H9 (cell line): ENCODE measurements around the gene EPC1. TPM values are rescaled to one million over a fixed set of nuclear protein-coding genes. Genes with fewer than 3 reads are reported as not detected.

Source experiments
- DNase-seq: peaks from one replicate; pipeline ENCODE4 v3.0.0-alpha.2; 2017
- H2AFZ ChIP-seq: one replicate; pipeline ENCODE4 v1.6.1; 2013; ENCODE audit warnings: mild to moderate bottlenecking, low read length, control low read depth, moderate library complexity
- H2AK5ac ChIP-seq: 2 replicates; pipeline ENCODE4 v1.6.1; 2013; ENCODE audit warnings: low read length, control low read depth, mixed read lengths; ENCODE audit not compliant: insufficient read length
- H2BK120ac ChIP-seq: one replicate; pipeline ENCODE4 v1.6.1; 2013; ENCODE audit warnings: low read depth, mild to moderate bottlenecking, low read length, control low read depth, inconsistent platforms; ENCODE audit not compliant: poor library complexity, severe bottlenecking
- H2BK12ac ChIP-seq: 2 replicates; pipeline ENCODE4 v1.6.1; 2013; ENCODE audit warnings: low read length, control low read depth, mixed read lengths, low read depth; ENCODE audit not compliant: insufficient read length
- H2BK15ac ChIP-seq: 2 replicates; pipeline ENCODE4 v1.6.1; 2013; ENCODE audit warnings: low read depth, low read length, control low read depth
- H2BK20ac ChIP-seq: one replicate; pipeline ENCODE4 v1.6.1; 2013; ENCODE audit warnings: low read depth, mild to moderate bottlenecking, low read length, control low read depth, inconsistent platforms; ENCODE audit not compliant: poor library complexity, severe bottlenecking
- H2BK5ac ChIP-seq: 2 replicates; pipeline ENCODE4 v1.6.1; 2013; ENCODE audit warnings: low read length, control low read depth, mixed read lengths; ENCODE audit not compliant: insufficient read length
- H3K14ac ChIP-seq: 2 replicates; pipeline ENCODE4 v1.6.1; 2013; ENCODE audit warnings: low read length, control low read depth; ENCODE audit not compliant: insufficient read depth
- H3K18ac ChIP-seq: 2 replicates; pipeline ENCODE4 v1.6.1; 2013; ENCODE audit warnings: low read depth, mild to moderate bottlenecking, mixed read lengths, low read length, control low read depth; ENCODE audit not compliant: insufficient read length
- H3K23ac ChIP-seq: 2 replicates; pipeline ENCODE4 v1.6.1; 2013; ENCODE audit warnings: low read length, control low read depth, mixed read lengths, low read depth; ENCODE audit not compliant: insufficient read length
- H3K23me2 ChIP-seq: 2 replicates; pipeline ENCODE4 v1.6.1; 2013; ENCODE audit warnings: low read depth, mild to moderate bottlenecking, mixed read lengths, low read length, control low read depth; ENCODE audit not compliant: insufficient read length, poor library complexity, severe bottlenecking
- H3K27ac ChIP-seq: 2 replicates; pipeline ENCODE4 v1.5.1; 2013; ENCODE audit warnings: low read length, control low read depth, mixed read lengths, low read depth; ENCODE audit not compliant: insufficient read length
- H3K27me3 ChIP-seq: 2 replicates; pipeline ENCODE4 v1.6.1; 2013; ENCODE audit warnings: low read length, control low read depth, inconsistent platforms; ENCODE audit not compliant: insufficient read depth
- H3K4ac ChIP-seq: 2 replicates; pipeline ENCODE4 v1.6.1; 2013; ENCODE audit warnings: low read depth, mild to moderate bottlenecking, control low read depth, inconsistent platforms, low read length, moderate library complexity
- H3K4me1 ChIP-seq: 2 replicates; pipeline ENCODE4 v1.6.1; 2013; ENCODE audit warnings: low read length, control low read depth, inconsistent platforms; ENCODE audit not compliant: insufficient read depth
- H3K4me2 ChIP-seq: 2 replicates; pipeline ENCODE4 v1.6.1; 2013; ENCODE audit warnings: low read length, control low read depth, mixed read lengths; ENCODE audit not compliant: insufficient read length, insufficient read depth
- H3K56ac ChIP-seq: 2 replicates; pipeline ENCODE4 v1.6.1; 2013; ENCODE audit warnings: low read depth, mild to moderate bottlenecking, mixed read lengths, low read length, control low read depth; ENCODE audit not compliant: insufficient read length
- H3K79me1 ChIP-seq: 2 replicates; pipeline ENCODE4 v1.6.1; 2013; ENCODE audit warnings: low read depth, mild to moderate bottlenecking, moderate library complexity, low read length, control low read depth, inconsistent platforms; ENCODE audit not compliant: insufficient read depth, poor library complexity, severe bottlenecking
- H3K79me2 ChIP-seq: 2 replicates; pipeline ENCODE4 v1.6.1; 2013; ENCODE audit warnings: low read length, control low read depth, inconsistent platforms; ENCODE audit not compliant: insufficient read depth
- H3K9ac ChIP-seq: 2 replicates; pipeline ENCODE4 v1.6.1; 2013; ENCODE audit warnings: low read length, control low read depth, mixed read lengths; ENCODE audit not compliant: insufficient read length; ENCODE audit errors: extremely low read depth
- H3K9me3 ChIP-seq: one replicate; pipeline ENCODE4 v1.6.1; 2013; ENCODE audit warnings: low read depth, low read length, inconsistent platforms; ENCODE audit not compliant: control insufficient read depth
- H3T11ph ChIP-seq: one replicate; pipeline ENCODE4 v1.6.1; 2013; ENCODE audit warnings: mild to moderate bottlenecking, low read length, control low read depth, inconsistent platforms
- H4K20me1 ChIP-seq: one replicate; pipeline ENCODE4 v1.6.1; 2013; ENCODE audit not compliant: control insufficient read depth, insufficient read length, insufficient read depth
- H4K5ac ChIP-seq: 2 replicates; pipeline ENCODE4 v1.6.1; 2013; ENCODE audit warnings: low read depth, mild to moderate bottlenecking, mixed read lengths, low read length, control low read depth; ENCODE audit not compliant: insufficient read length
- H4K8ac ChIP-seq: replicated peaks from 2 replicates; pipeline ENCODE4 v1.6.1; 2013; ENCODE audit warnings: low read length, control low read depth, mixed read lengths, low read depth; ENCODE audit not compliant: insufficient read length
- H4K91ac ChIP-seq: 2 replicates; pipeline ENCODE4 v1.6.1; 2013; ENCODE audit warnings: low read depth, mild to moderate bottlenecking, moderate library complexity, mixed read lengths, low read length, control low read depth; ENCODE audit not compliant: insufficient read length
- H3K27ac Mint-ChIP-seq, 3 experiments: 2 replicates in 2 of 3; 3 replicates in 1 of 3; pipeline ENCODE4 v1.8.0; 2020 to 2021; ENCODE audit warnings: mixed read lengths in 3 of 3, mild to moderate bottlenecking in 1 of 3, moderate library complexity in 1 of 3
- H3K27me3 Mint-ChIP-seq: 2 replicates; pipeline ENCODE4 v1.8.0; 2021; ENCODE audit warnings: low read depth, mild to moderate bottlenecking, moderate library complexity, mixed read lengths
- H3K36me3 Mint-ChIP-seq, 3 experiments: 2 replicates in 2 of 3; 3 replicates in 1 of 3; pipeline ENCODE4 v1.8.0; 2020 to 2021; ENCODE audit warnings: low read depth in 3 of 3, mixed read lengths in 3 of 3; ENCODE audit not compliant: insufficient read depth in 1 of 3
- H3K4me1 Mint-ChIP-seq, 2 experiments: 2 replicates each; pipeline ENCODE4 v1.8.0; 2020; ENCODE audit warnings: mixed read lengths in 2 of 2
- H3K4me3 Mint-ChIP-seq, 2 experiments: 2 replicates in 1 of 2; 3 replicates in 1 of 2; pipeline ENCODE4 v1.8.0; 2020 to 2021; ENCODE audit warnings: mild to moderate bottlenecking in 2 of 2, mixed read lengths in 2 of 2, moderate library complexity in 1 of 2
- H3K9me3 Mint-ChIP-seq, 2 experiments: 2 replicates in 1 of 2; 3 replicates in 1 of 2; pipeline ENCODE4 v1.8.0; 2020; ENCODE audit warnings: mild to moderate bottlenecking in 2 of 2, mixed read lengths in 2 of 2, moderate library complexity in 1 of 2
- CTCF ChIP-seq: fragments of 200-600 bp; sonication (generic); conservative IDR thresholded peaks from 3 replicates; pipeline ENCODE4 v1.8.0; 2021; ENCODE audit warnings: antibody characterized with exemption, mild to moderate bottlenecking
- WGBS: extraction: QIAGEN DNeasy Blood & Tissue Kit; methylation state at CpG from one replicate; pipeline ENCODE4 v1.1.7; 2013; ENCODE audit warnings: missing lambda C conversion rate, low lambda C conversion rate, mixed read lengths; ENCODE audit not compliant: insufficient read length; ENCODE audit errors: extremely low coverage; 5-methylcytosine and 5-hydroxymethylcytosine counted together
- total RNA-seq: library from RNA; stranded (reverse); gene quantifications from 2 replicates; pipeline ENCODE4 v1.2.1, GENCODE V29; 2021

Gene EPC1
- total RNA-seq, 1 experiment from 2014 or later = 32.5 TPM

- H2BK12ac ChIP-seq = no peak overlapping the region
- Mint-ChIP-seq H3K27ac (peak overlapping the region in 1 of 3 experiments; percentile 78; a peak in 1 of 7 replicates), H3K27me3 (no peaks in the 10 kb centered on the region; the same call in 1 of the 2 replicates), H3K4me3 (no peak overlapping the region; a peak in 1 of 5 replicates), H3K36me3 (peaks cover 1 to 5% (median 3%) of the 10 kb centered on the region in 3 experiments; a peak in 3 of 7 replicates), H3K4me1 (peaks cover 55 to 62% of the 10 kb centered on the region in 2 experiments), H3K9me3 (no peaks in the 10 kb centered on the region)
- H3K27ac ChIP-seq = no peak overlapping the region
- H2AFZ ChIP-seq = no peak overlapping the region
- no peak overlapping the region for H3K23ac ChIP-seq
- no peaks in the 10 kb centered on the region for H3K9me3 ChIP-seq
- H4K5ac ChIP-seq = no peak overlapping the region
- H2BK5ac ChIP-seq = no peak overlapping the region
- peaks cover 8% of the 10 kb centered on the region; the same call in 1 of the 2 replicates for H3K4me1 ChIP-seq
- H2BK20ac ChIP-seq = no peak overlapping the region
- no peaks in the 10 kb centered on the region for H3K23me2 ChIP-seq
- no peak for DNase-seq
- no peaks in the 10 kb centered on the region for H3K27me3 ChIP-seq
- no peak overlapping the region for H4K8ac ChIP-seq
- H4K91ac ChIP-seq = no peak overlapping the region
- no peak overlapping the region for H3T11ph ChIP-seq
- H3K18ac ChIP-seq = no peak overlapping the region
- no peak overlapping the region for H3K4me2 ChIP-seq
- no peak overlapping the region for H3K14ac ChIP-seq
- no peak overlapping the region for H3K56ac ChIP-seq
- peaks cover 37% of the 10 kb centered on the region; the same call in 1 of the 2 replicates for H3K79me2 ChIP-seq
- no peak overlapping the region for H2BK15ac ChIP-seq
- H3K9ac ChIP-seq = no peak overlapping the region
- no CpG with 5 or more reads among the region's 1 CpG for whole genome bisulfite sequencing
- no peak overlapping the region for H3K4ac ChIP-seq
- no peak overlapping the region for H2BK120ac ChIP-seq
- no peaks in the 10 kb centered on the region for H4K20me1 ChIP-seq
- no peak for TF ChIP-seq CTCF
- no peak overlapping the region for H2AK5ac ChIP-seq
- peaks cover 4% of the 10 kb centered on the region for H3K79me1 ChIP-seq
These were observed 19.6 kb downstream of the EPC1 start for GRCh38 chr10:32327364-32327691.
